ENCODE measurements around the gene FHOD3. TPM values are rescaled to one million over a fixed set of nuclear protein-coding genes. Genes with fewer than 3 reads are reported as not detected.

The FHOD3 gene
- total and polyA plus RNA-seq, 2 of the 8 experiments (the other 6 are each of a cell fraction or from before 2014, with no cell fraction given) = 9.7 to 10.5 TPM

GRCh38 chr18:36729197-36729596, 431.7 kb downstream of the FHOD3 start:
- H3K23ac ChIP-seq (ENCODE audit: insufficient read length) = no peak overlapping the region
- CTCF ChIA-PET (ENCODE audit: partially characterized antibody) = interaction anchor here (2.1 kb wide), 1 partner anchor 41 kb away, joined by 8 read pairs; no protein-coding TSS in a partner anchor
- peaks cover 16% of the 10 kb centered on the region in 2 experiments for H3K9me3 ChIP-seq (ENCODE audit: insufficient read depth in 2 of 2, low read depth in 1 of 2, low read length in 1 of 2)
- no peak overlapping the region for H3K56ac ChIP-seq (replicated peaks; ENCODE audit: insufficient read length, low read depth, low read length)
- H2BK5ac ChIP-seq (ENCODE audit: low read depth, low read length) = no peak overlapping the region
- H3K27ac ChIP-seq (ENCODE audit: low read depth, low read length) = no peak overlapping the region
- H3K9ac ChIP-seq (replicated peaks in 1 of 4; ENCODE audit: extremely low read depth in 1 of 4, low read depth in 3 of 4, low read length in 3 of 4) = no peak overlapping the region
- no peak overlapping the region for H2BK12ac ChIP-seq (ENCODE audit: low read depth, low read length)
- no peak for FAIRE-seq
- no peak overlapping the region for H2BK15ac ChIP-seq (ENCODE audit: low read length)
- no peak overlapping the region for H4K8ac ChIP-seq (ENCODE audit: extremely low read depth, insufficient read depth, low read length)
- no peak overlapping the region for H4K5ac ChIP-seq (ENCODE audit: insufficient read length, low read depth, low read length)
- no peaks in the 10 kb centered on the region for H3K4me1 ChIP-seq (replicated peaks in 1 of 4; ENCODE audit: control insufficient read depth in 3 of 4, insufficient read depth in 4 of 4, low read length in 3 of 4)
- H4K20me1 ChIP-seq (replicated peaks in 1 of 2; ENCODE audit: control insufficient read depth in 1 of 2, insufficient read depth in 2 of 2, low read length in 2 of 2) = no peaks in the 10 kb centered on the region
- no peak overlapping the region for H2AK5ac ChIP-seq (ENCODE audit: low read depth, low read length)
- TF ChIP-seq SP1 (IDR thresholded peaks at IDR 0.05; ENCODE audit: low read depth, low read length) = no peak
- no peak for TF ChIP-seq JUN (IDR thresholded peaks at IDR 0.05; ENCODE audit: low read depth, low read length)
- no peaks in the 10 kb centered on the region for H3K23me2 ChIP-seq (ENCODE audit: low read depth, low read length)
- H3K4me2 ChIP-seq (ENCODE audit: insufficient read depth in 1 of 2, low read depth in 2 of 2, low read length in 2 of 2) = no peak overlapping the region
- no peak overlapping the region for H3K4ac ChIP-seq (replicated peaks; ENCODE audit: insufficient read length, low read depth, low read length)
- DNase-seq (ENCODE audit: low read depth in 1 of 2, low spot score in 2 of 2) = no peak
- H2BK120ac ChIP-seq (replicated peaks; ENCODE audit: low read depth, low read length) = no peak overlapping the region
- H3K36me3 ChIP-seq (ENCODE audit: control insufficient read depth in 2 of 4, insufficient read depth in 4 of 4, low read length in 3 of 4) = peaks cover 0 to 17% (median 2%) of the 10 kb centered on the region in 4 experiments; a peak in 4 of 8 replicates
- H3K14ac ChIP-seq (ENCODE audit: insufficient read length) = no peak overlapping the region
- H3K27me3 ChIP-seq (replicated peaks in 1 of 4; ENCODE audit: control insufficient read depth in 3 of 4, extremely low read depth in 1 of 4, insufficient read depth in 3 of 4, low read length in 3 of 4) = no peaks in the 10 kb centered on the region; a peak in 1 of 7 replicates
- POLR2A ChIA-PET (ENCODE audit: partially characterized antibody) = no interaction called here
- no peak overlapping the region for H3K4me3 ChIP-seq (ENCODE audit: extremely low read depth in 1 of 4, insufficient read depth in 2 of 4, low read depth in 3 of 4, low read length in 4 of 4)
- H3K79me1 ChIP-seq (ENCODE audit: low read depth, low read length) = no peaks in the 10 kb centered on the region
- H2AFZ ChIP-seq (ENCODE audit: low read length) = no peak overlapping the region
- no peak overlapping the region for H3K18ac ChIP-seq (ENCODE audit: extremely low read depth, low read length)
- no peak overlapping the region for H2BK20ac ChIP-seq (ENCODE audit: low read length)
- H3K79me2 ChIP-seq (ENCODE audit: control insufficient read depth in 1 of 2, insufficient read depth in 2 of 2, low read length in 2 of 2) = no peaks in the 10 kb centered on the region
- no peak overlapping the region for H4K91ac ChIP-seq (replicated peaks; ENCODE audit: insufficient read length, low read length)
